Measurements from ENCODE around the gene AEBP1.

The AEBP1 gene

GRCh38 chr7:44086627-44087026 lies 17.5 kb upstream of the AEBP1 start:
- DNase-seq: no peak
- Mint-ChIP-seq H3K4me1 (peaks cover 13% of the 10 kb centered on the region), H3K36me3 (peaks cover 1% of the 10 kb centered on the region), H3K27me3 (peaks cover 23% of the 10 kb centered on the region), H3K27ac (no peak overlapping the region), H3K4me3 (no peak overlapping the region), H3K9me3 (no peaks in the 10 kb centered on the region)
- CTCF ChIA-PET: interaction anchor here (2.4 kb wide), 1 partner anchor 14 kb away, joined by 9 read pairs; no protein-coding TSS in a partner anchor

GRCh38 chr7:44087911-44088838 lies 16.0 kb upstream of the AEBP1 start:
- Mint-ChIP-seq H3K27ac (no peak overlapping the region), H3K36me3 (no peaks in the 10 kb centered on the region), H3K4me3 (no peak overlapping the region), H3K27me3 (peaks cover 36% of the 10 kb centered on the region), H3K9me3 (peaks cover under 1% of the 10 kb centered on the region), H3K4me1 (peaks cover 6% of the 10 kb centered on the region)
- CTCF ChIA-PET: interaction anchor here (1.1 kb wide), 1 partner anchor 9 kb away, joined by 3 read pairs; no protein-coding TSS in a partner anchor
- no peak for DNase-seq

DNA sequence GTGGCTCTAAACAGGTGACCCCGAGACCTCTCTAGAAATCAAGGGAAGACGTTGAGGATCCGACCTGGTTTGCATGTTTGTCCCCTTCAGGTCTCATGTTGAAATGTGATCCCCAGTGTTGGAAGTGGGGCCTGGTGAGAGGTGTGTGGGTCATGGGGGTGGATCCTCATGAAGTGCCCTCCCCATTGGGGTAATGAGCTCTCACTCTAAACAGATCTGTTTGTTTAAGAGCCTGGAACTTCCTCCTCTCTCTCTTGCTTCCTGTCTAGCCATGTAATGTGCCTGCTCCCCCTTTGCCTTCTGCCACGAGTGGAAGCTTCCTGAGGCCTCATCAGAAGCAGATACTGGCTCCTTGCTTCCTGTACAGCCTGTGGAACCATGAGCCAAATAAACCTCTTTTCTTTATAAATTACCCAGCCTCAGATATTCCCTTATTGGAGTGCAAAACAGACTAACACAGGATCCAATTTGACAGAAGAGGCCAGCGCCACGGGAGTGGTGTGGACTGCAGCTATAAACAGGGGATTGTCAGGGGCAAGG lies 11.0 kb upstream of the AEBP1 start:
- Mint-ChIP-seq H3K4me3 (no peak overlapping the region), H3K36me3 (no peaks in the 10 kb centered on the region), H3K4me1 (peaks cover 11% of the 10 kb centered on the region), H3K9me3 (peaks cover 4% of the 10 kb centered on the region), H3K27me3 (peaks cover 40% of the 10 kb centered on the region), H3K27ac (no peak overlapping the region)
- DNase-seq: no peak
- CTCF ChIA-PET: no interaction called here

DNA sequence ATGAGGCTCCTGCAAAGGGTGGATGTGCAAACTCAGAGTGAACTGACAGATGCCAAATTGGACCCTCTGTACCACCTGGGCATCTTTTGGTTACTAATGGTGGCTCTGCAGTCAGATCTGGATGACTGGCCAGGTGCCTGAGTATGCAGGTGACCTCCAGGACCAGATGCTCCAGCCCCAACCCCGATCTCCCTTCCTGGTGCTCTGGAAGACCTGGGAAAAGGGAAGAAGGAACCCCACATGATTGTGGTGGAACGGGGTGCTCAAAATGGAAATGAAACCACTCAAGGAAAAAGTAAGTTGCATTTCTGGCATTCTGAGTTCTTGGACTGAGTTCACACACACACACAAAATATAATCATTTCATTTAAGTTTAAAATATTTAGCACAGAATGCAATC lies 9.8 kb upstream of the AEBP1 start:
- Mint-ChIP-seq H3K4me1 (peaks cover 11% of the 10 kb centered on the region), H3K27me3 (peaks cover 36% of the 10 kb centered on the region), H3K9me3 (peaks cover 4% of the 10 kb centered on the region), H3K36me3 (no peaks in the 10 kb centered on the region), H3K27ac (no peak overlapping the region), H3K4me3 (no peak overlapping the region)
- CTCF ChIA-PET: no interaction called here
- DNase-seq: no peak

GRCh38 chr7:44094883-44095592 lies 9.1 kb upstream of the AEBP1 start:
- CTCF ChIA-PET: no interaction called here
- H3K9me3 Mint-ChIP-seq: peaks cover 4% of the 10 kb centered on the region
- H3K4me3 Mint-ChIP-seq: no peak overlapping the region
- peaks cover 11% of the 10 kb centered on the region for H3K4me1 Mint-ChIP-seq
- no peak overlapping the region for H3K27ac Mint-ChIP-seq
- peaks cover 36% of the 10 kb centered on the region for H3K27me3 Mint-ChIP-seq
- no peak for DNase-seq
- H3K36me3 Mint-ChIP-seq: no peaks in the 10 kb centered on the region

DNA sequence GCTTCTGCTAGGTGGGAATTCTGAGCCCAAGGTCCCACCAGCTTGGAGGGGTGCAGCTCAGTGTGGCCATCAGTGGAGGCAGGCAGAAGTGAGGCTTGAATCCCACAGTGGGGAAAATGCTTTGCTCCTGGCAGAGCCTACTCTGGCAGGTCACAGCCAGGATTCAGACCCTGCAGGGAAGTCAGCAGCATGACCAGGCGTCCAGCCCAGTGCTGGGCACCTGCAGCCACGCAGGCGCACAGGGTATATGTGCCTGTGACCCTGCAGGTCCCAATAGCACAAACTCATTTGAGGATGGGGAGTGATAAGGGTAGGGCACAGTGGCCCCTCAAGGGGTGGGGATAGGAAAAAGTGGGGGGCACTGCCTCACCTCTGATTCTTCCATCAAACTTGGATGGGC lies 8.4 kb upstream of the AEBP1 start:
- peaks cover 11% of the 10 kb centered on the region for H3K4me1 Mint-ChIP-seq
- no peak for DNase-seq
- no peak overlapping the region for H3K27ac Mint-ChIP-seq
- H3K27me3 Mint-ChIP-seq: peaks cover 38% of the 10 kb centered on the region
- peaks cover 4% of the 10 kb centered on the region for H3K9me3 Mint-ChIP-seq
- CTCF ChIA-PET: interaction anchor here (0.7 kb wide), 1 partner anchor 14 kb away, joined by 3 read pairs; no protein-coding TSS in a partner anchor
- no peak overlapping the region for H3K4me3 Mint-ChIP-seq
- no peaks in the 10 kb centered on the region for H3K36me3 Mint-ChIP-seq

GRCh38 chr7:44096326-44096881 lies 7.7 kb upstream of the AEBP1 start:
- peaks cover 42% of the 10 kb centered on the region for H3K27me3 Mint-ChIP-seq
- H3K9me3 Mint-ChIP-seq: peaks cover 4% of the 10 kb centered on the region
- no peak overlapping the region for H3K4me3 Mint-ChIP-seq
- no peak overlapping the region for H3K27ac Mint-ChIP-seq
- H3K36me3 Mint-ChIP-seq: no peaks in the 10 kb centered on the region
- CTCF ChIA-PET: interaction anchor here (0.7 to 1.5 kb wide), 2 partner anchors 15 kb away, joined by 3 to 4 read pairs; no protein-coding TSS in a partner anchor
- H3K4me1 Mint-ChIP-seq: peaks cover 11% of the 10 kb centered on the region
- DNase-seq: no peak

GRCh38 chr7:44097064-44097932 lies 6.8 kb upstream of the AEBP1 start:
- peaks cover 4% of the 10 kb centered on the region for H3K9me3 Mint-ChIP-seq
- CTCF ChIA-PET: interaction anchor here (0.9 to 1.5 kb wide), 5 partner anchors 8 to 98 kb away, joined by 3 to 4 read pairs (median 3); no protein-coding TSS in a partner anchor
- peaks cover 47% of the 10 kb centered on the region for H3K27me3 Mint-ChIP-seq
- H3K27ac Mint-ChIP-seq: no peak overlapping the region
- H3K4me1 Mint-ChIP-seq: peaks cover 11% of the 10 kb centered on the region
- no peak for DNase-seq
- H3K4me3 Mint-ChIP-seq: no peak overlapping the region
- no peaks in the 10 kb centered on the region for H3K36me3 Mint-ChIP-seq

- Mint-ChIP-seq H3K27ac (peak overlapping the region; percentile 67), H3K4me3 (no peak overlapping the region), H3K27me3 (peaks cover 47% of the 10 kb centered on the region), H3K9me3 (peaks cover 1% of the 10 kb centered on the region), H3K4me1 (peaks cover 11% of the 10 kb centered on the region), H3K36me3 (no peaks in the 10 kb centered on the region)
- no peak for DNase-seq
- CTCF ChIA-PET: interaction anchor here (0.9 to 1.5 kb wide), 4 partner anchors 13 to 97 kb away, joined by 3 to 4 read pairs (median 3); no protein-coding TSS in a partner anchor
Observed at GRCh38 chr7:44098092-44099068, 5.8 kb upstream of the AEBP1 start.

DNA sequence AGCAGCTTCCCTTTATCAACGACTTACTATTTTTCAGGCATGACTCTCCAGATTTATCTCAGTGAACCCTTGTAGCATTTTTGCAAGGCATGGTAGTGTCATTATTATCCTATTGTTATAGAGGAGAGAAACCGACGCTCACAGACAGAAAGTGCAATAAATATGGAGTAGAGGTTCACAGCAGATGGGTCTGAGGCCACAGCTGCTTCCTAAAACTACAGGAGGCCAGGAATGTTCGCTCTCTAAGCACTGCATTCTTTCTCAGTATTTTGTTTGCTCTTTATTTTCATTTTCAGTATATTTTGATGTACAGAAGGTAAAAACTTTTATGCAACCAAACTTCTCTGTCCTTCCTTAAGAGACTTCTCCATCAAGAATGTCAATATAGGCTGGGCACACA lies 4.5 kb upstream of the AEBP1 start:
- peaks cover 11% of the 10 kb centered on the region for H3K4me1 Mint-ChIP-seq
- CTCF ChIA-PET: no interaction called here

DNA sequence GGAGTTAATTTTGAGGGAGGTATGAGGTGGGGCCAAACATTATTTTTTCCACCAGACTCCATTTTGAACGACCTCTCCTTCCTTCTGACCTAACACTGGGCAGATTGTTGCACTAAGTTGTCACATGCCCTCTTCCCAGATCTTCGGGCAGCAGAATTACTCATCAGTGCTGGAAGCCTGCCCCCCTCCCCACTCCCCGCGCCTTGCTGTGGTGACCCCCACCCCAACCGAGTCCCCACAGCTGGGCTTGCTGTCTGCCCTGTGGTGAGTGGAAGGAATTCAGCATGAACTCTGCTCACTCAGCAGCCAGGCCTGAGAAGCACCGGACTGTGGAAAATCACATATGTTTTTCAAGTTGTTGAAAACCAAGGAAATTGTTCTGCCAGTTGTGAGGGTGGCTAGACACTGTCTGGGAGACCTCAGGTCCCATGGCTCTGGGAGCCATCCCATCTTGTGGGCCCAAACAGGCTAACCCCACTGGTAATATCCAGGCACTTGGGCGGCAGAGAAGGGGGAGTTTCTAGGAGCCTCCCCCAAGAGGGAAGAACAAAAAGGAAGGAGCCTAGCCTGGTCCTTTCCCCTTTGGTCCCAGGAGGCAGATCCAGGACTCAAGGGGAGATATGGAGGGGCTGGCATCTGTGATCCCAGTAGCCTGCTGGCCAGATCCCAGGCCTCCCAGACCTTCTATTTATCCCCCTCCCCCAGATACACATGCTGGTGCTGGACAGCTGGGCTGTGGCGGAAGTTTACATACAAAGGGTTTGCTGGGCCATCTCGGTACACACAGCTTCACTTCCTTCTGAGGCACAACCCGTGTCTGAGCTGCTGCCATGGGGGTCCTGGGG lies 3.5 kb upstream of the AEBP1 start:
- Mint-ChIP-seq H3K4me3 (no peak overlapping the region), H3K27ac (no peak overlapping the region), H3K27me3 (peaks cover 58% of the 10 kb centered on the region), H3K9me3 (no peaks in the 10 kb centered on the region), H3K36me3 (no peaks in the 10 kb centered on the region), H3K4me1 (peaks cover 14% of the 10 kb centered on the region)
- CTCF ChIA-PET: no interaction called here
- DNase-seq: no peak

More for the DNA sequence above, 4.5 kb upstream of the AEBP1 start:
- no peaks in the 10 kb centered on the region for H3K9me3 Mint-ChIP-seq
- no peak overlapping the region for H3K27ac Mint-ChIP-seq
- H3K4me3 Mint-ChIP-seq: no peak overlapping the region
- peaks cover 56% of the 10 kb centered on the region for H3K27me3 Mint-ChIP-seq
- no peaks in the 10 kb centered on the region for H3K36me3 Mint-ChIP-seq
- DNase-seq: no peak

Measured in activated naive CD4-positive, alpha-beta T cell treated with anti-CD3 and anti-CD28 coated beads, Interleukin-2, amount 10 ng/mL, durations not matched to agents 7 days and 5 days (primary cell).